Measurements from ENCODE around the gene GH1.

- no peak for TF ChIP-seq EZH2phosphoT487 (IDR thresholded peaks at IDR 0.05; ENCODE audit: insufficient read depth, low read depth)
- TF ChIP-seq EZH2 (IDR thresholded peaks at IDR 0.05; ENCODE audit: insufficient read depth, poor library complexity, severe bottlenecking): no peak
Measured at GRCh38 chr17:63932721-63933120, 14.1 kb upstream of the GH1 start.

All from GM23248 (cell line).